Endothelial cell of umbilical vein (primary cell): Measurements from ENCODE around the gene C2CD3. TPM values are rescaled to one million over a fixed set of nuclear protein-coding genes. Genes with fewer than 3 reads are reported as not detected.

Experiments used
- BruUV-seq: library from RNA; stranded (reverse); fragments of 400-500 nt; replicated peaks from 2 replicates; lab custom pipeline; 2021; lab: Mats Ljungman, UMichigan
- CTCF ChIA-PET: fragments of 300-600, 350-600 bp; sonication (Branson Sonifier 250); formaldehyde crosslinking; loops from one replicate; lab custom pipeline; 2021; ENCODE audit warnings: antibody characterized with exemption, inconsistent platforms; lab: Charles Lee
- POLR2A ChIA-PET: fragments of 300-600, 350-600 bp; sonication (Branson Sonifier 250); formaldehyde crosslinking; loops from one replicate; lab custom pipeline; 2021; ENCODE audit warnings: antibody characterized with exemption, inconsistent platforms; lab: Charles Lee
- DNase-seq: peaks from one replicate; pipeline ENCODE4 v3.0.0-alpha.2; 2011; ENCODE audit warnings: low read depth, low spot score
- FAIRE-seq: peaks from 2 replicates; lab custom pipeline; 2011; peaks lifted over from hg19 to GRCh38; lab: Jason Lieb, UNC
- H2AFZ ChIP-seq: 2 replicates; pipeline ENCODE4 v1.6.0; 2012; ENCODE audit warnings: low read depth, low read length, control low read depth, inconsistent platforms
- H3K27ac ChIP-seq: 2 replicates; pipeline ENCODE4 v1.5.1; 2011; ENCODE audit warnings: low read depth, mild to moderate bottlenecking, control low read depth, low read length, moderate library complexity; ENCODE audit not compliant: insufficient read depth
- H3K27me3 ChIP-seq, 2 experiments: 2 replicates each; pipeline versions ENCODE4 v1.6.0 to v1.6.1; 2011; ENCODE audit warnings: low read length in 2 of 2, mixed read lengths in 1 of 2; ENCODE audit not compliant: control insufficient read depth in 2 of 2, insufficient read depth in 2 of 2
- H3K36me3 ChIP-seq, 2 experiments: 2 replicates in 1 of 2; 3 replicates in 1 of 2; pipeline ENCODE4 v1.5.1; 2011; ENCODE audit warnings: low read length in 2 of 2, mild to moderate bottlenecking in 1 of 2, moderate library complexity in 1 of 2; ENCODE audit not compliant: control insufficient read depth in 2 of 2, insufficient read depth in 2 of 2; ENCODE audit errors: extremely low read depth in 1 of 2
- H3K4me1 ChIP-seq: 3 replicates; pipeline ENCODE4 v1.5.1; 2011; ENCODE audit warnings: mild to moderate bottlenecking, low read length; ENCODE audit not compliant: control insufficient read depth, insufficient read depth; ENCODE audit errors: extremely low read depth
- H3K4me2 ChIP-seq: 2 replicates; pipeline ENCODE4 v1.6.1; 2011; ENCODE audit warnings: low read length, control low read depth, mixed read lengths; ENCODE audit not compliant: insufficient read depth
- H3K4me3 ChIP-seq, 3 experiments: fragments of 200-600 bp in 1 of 3; sonication (generic), shearing (Covaris generic) in 1 of 3; replicated peaks in 1 of 3; 2 replicates each; pipeline ENCODE4 v1.5.1; 2011 to 2016; ENCODE audit warnings: control low read depth in 3 of 3, low read length in 3 of 3, mild to moderate bottlenecking in 2 of 3, inconsistent platforms in 1 of 3, low read depth in 1 of 3, moderate library complexity in 1 of 3; ENCODE audit not compliant: insufficient read depth in 1 of 3
- H3K79me2 ChIP-seq: 2 replicates; pipeline ENCODE4 v1.6.0; 2012; ENCODE audit warnings: low read length, inconsistent platforms; ENCODE audit not compliant: control insufficient read depth, insufficient read depth
- H3K9ac ChIP-seq: replicated peaks from 2 replicates; pipeline ENCODE3; 2011; ENCODE audit warnings: low read length, control low read depth; ENCODE audit not compliant: insufficient read depth; ENCODE audit errors: extremely low read depth
- H3K9me1 ChIP-seq: replicated peaks from 3 replicates; pipeline ENCODE4 v1.6.0; 2011; ENCODE audit warnings: mild to moderate bottlenecking, low read length; ENCODE audit not compliant: control insufficient read depth, insufficient read depth; ENCODE audit errors: extremely low read depth
- H3K9me3 ChIP-seq: replicated peaks from 2 replicates; pipeline ENCODE4 v1.5.1; 2012; ENCODE audit warnings: low read length, inconsistent platforms; ENCODE audit not compliant: control insufficient read depth, insufficient read depth
- H4K20me1 ChIP-seq: replicated peaks from 2 replicates; pipeline ENCODE3; 2011; ENCODE audit warnings: mild to moderate bottlenecking, low read length; ENCODE audit not compliant: control insufficient read depth, insufficient read depth; ENCODE audit errors: extremely low read depth
- CTCF ChIP-seq, 2 donors: IDR thresholded peaks; 1 replicate in 1 of 2; 2 replicates in 1 of 2; pipeline ENCODE4 v1.5.1; 2011; ENCODE audit warnings: low read length in 2 of 2, mild to moderate bottlenecking in 2 of 2, moderate library complexity in 2 of 2, control low read depth in 1 of 2, inconsistent platforms in 1 of 2, low read depth in 1 of 2; ENCODE audit not compliant: insufficient read depth in 1 of 2; ENCODE audit errors: extremely low read depth in 1 of 2
- EZH2 ChIP-seq: IDR thresholded peaks from 2 replicates; pipeline ENCODE4 v1.6.1; 2012; ENCODE audit warnings: borderline replicate concordance, low read depth, mild to moderate bottlenecking, moderate library complexity, low read length, inconsistent platforms; ENCODE audit not compliant: severe bottlenecking
- FOS ChIP-seq: IDR thresholded peaks from 2 replicates; pipeline ENCODE4 v1.6.1; 2011; ENCODE audit warnings: mild to moderate bottlenecking, low read length, moderate library complexity, borderline replicate concordance; ENCODE audit not compliant: insufficient read depth
- GATA2 ChIP-seq: IDR thresholded peaks from 2 replicates; pipeline ENCODE4 v1.7.0; 2011; ENCODE audit warnings: low read depth, mild to moderate bottlenecking, moderate library complexity, mixed read lengths, low read length; ENCODE audit not compliant: insufficient read length, insufficient read depth
- JUN ChIP-seq: IDR thresholded peaks from 2 replicates; pipeline ENCODE4 v1.6.1; 2011; ENCODE audit warnings: borderline replicate concordance, low read depth; ENCODE audit not compliant: insufficient read length, insufficient read depth
- MAX ChIP-seq: IDR thresholded peaks from 2 replicates; pipeline ENCODE4 v1.6.1; 2011; ENCODE audit not compliant: insufficient read depth, insufficient read length
- MYC ChIP-seq: IDR thresholded peaks from one replicate; pipeline ENCODE4 v1.6.1; 2011; ENCODE audit warnings: mild to moderate bottlenecking, low read depth, low read length
- POLR2AphosphoS5 ChIP-seq: IDR thresholded peaks from 2 replicates; pipeline ENCODE4 v1.6.1; 2012; ENCODE audit warnings: low read depth, mild to moderate bottlenecking, control low read depth, low read length, moderate library complexity; ENCODE audit not compliant: insufficient read depth
- dilution Hi-C: fragments of 300-500 bp; cut with MboI; formaldehyde crosslinking; loops from one replicate; pipeline ENCODE4 v1.15.0; 2019; ENCODE audit warnings: low sequenced_read_pairs; ENCODE audit not compliant: extremely low pct_ligation_motif_present
- intact Hi-C: fragments of 100-400 bp; cut with micrococcal nuclease; formaldehyde crosslinking; loops from one replicate; pipeline ENCODE4 v1.10.0; 2022
- polyA plus RNA-seq, 4 experiments: library from polyadenylated mRNA; depleted of rRNA in 3 of 4; stranded (reverse) in 3 of 4; unstranded in 1 of 4; fragments of >200 nt; gene quantifications; 2 replicates each; pipeline versions ENCODE4 v1.2.1 to v1.2.3, GENCODE V29; 2011 to 2012; ENCODE audit warnings: missing spikeins in 1 of 4
- total RNA-seq: library from RNA; stranded (reverse); gene quantifications from 2 replicates; pipeline ENCODE4 v1.2.3, GENCODE V29; 2021

The C2CD3 gene
- total and polyA plus RNA-seq, 2 donors (not counting 3 experiments of a cell fraction or from before 2014, with no cell fraction given) = 12.9 to 36.6 TPM

DNA sequence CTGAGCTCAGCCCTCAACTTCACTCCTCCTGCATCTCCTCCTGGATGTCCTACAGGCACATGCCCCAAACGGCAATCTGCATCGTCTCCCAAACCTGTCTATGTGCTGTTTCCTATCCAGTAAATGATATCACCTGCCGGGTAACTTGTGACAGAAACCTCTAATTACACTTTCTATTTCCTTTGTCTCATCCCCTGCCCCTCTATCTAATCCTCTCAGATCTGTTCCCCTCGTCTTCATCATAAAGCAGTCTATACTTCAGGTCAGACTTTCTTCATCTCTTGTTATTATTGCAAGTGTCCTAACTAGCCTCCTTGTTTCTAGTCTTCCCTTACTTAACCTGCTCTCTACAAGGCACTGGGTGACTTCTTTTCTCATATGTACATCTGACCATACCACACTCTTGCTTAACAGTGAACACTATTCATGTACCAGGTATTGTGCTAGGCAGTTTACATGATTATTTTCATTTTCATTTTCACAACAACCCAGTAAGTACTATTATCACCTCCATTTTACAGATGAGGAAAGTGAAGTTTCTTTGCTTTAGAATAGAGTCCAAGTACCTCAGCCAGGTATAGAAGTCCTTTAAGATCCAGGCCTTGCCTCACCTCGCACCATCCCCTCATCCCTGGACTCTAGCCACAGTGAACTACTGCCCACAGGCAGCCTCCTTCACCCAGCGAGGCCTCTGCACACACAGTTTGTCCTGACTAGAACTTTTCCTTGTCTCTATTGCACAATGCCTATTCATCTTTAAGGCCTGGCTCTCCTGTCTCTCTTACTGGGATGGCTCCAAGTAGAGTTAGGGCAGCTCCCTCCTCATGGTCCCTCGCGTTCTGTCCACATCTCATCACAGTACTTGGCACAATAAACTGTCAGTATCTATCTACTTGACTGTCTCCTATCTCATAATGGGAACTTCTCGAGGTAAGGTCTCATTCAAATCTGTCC lies 139.8 kb downstream of the C2CD3 start:
- no peak overlapping the region for H3K4me3 ChIP-seq
- no peaks in the 10 kb centered on the region for H3K27me3 ChIP-seq
- H3K36me3 ChIP-seq = peaks cover 9 to 11% of the 10 kb centered on the region in 2 experiments
- no peak overlapping the region for H3K4me2 ChIP-seq
- CTCF ChIA-PET = no interaction called here
- H3K79me2 ChIP-seq = no peaks in the 10 kb centered on the region
- no peak for DNase-seq
- H2AFZ ChIP-seq = no peak overlapping the region
- intact Hi-C loops = no loop called here
- dilution Hi-C loops = no loop called here
- H3K4me1 ChIP-seq = peaks cover 7% of the 10 kb centered on the region
- H3K9me1 ChIP-seq = no peaks in the 10 kb centered on the region
- TF ChIP-seq CTCF (IDR thresholded peaks at IDR 0.05; ENCODE audit: extremely low read depth in 1 of 2, insufficient read depth in 1 of 2, low read depth in 1 of 2, low read length in 2 of 2) (no peak), JUN (no peak), FOS (no peak), MYC (no peak), EZH2 (no peak), MAX (no peak), POLR2AphosphoS5 (no peak), GATA2 (no peak)
- BruUV-seq = no TSS peak
- FAIRE-seq = no peak
- no peak overlapping the region for H3K27ac ChIP-seq
- POLR2A ChIA-PET = no interaction called here
- H3K9ac ChIP-seq = no peak overlapping the region
- no peaks in the 10 kb centered on the region for H3K9me3 ChIP-seq
- H4K20me1 ChIP-seq = no peaks in the 10 kb centered on the region
